GM12878 (cell line): Measurements from ENCODE around the gene HEXIM2. TPM values are rescaled to one million over a fixed set of nuclear protein-coding genes. Genes with fewer than 3 reads are reported as not detected.
A peak's percentile ranks its signal among the peaks of the same experiment; 100 is the strongest.

ENCODE experiments used
- ATAC-seq: fragments of 200-7000 bp; cut with Tn5 transposase; 3 replicates; pipeline ENCODE4 v1.9.1; 2020; ENCODE audit warnings: mild to moderate bottlenecking, moderate library complexity
- BruUV-seq: library from RNA; stranded (reverse); fragments of 400-500 nt; replicated peaks from 2 replicates; lab custom pipeline; 2021; lab: Mats Ljungman, UMichigan
- CTCF ChIA-PET: fragments of 300-600 bp; sonication (Branson Sonifier 250); formaldehyde crosslinking; extraction: SDS; loops from one replicate; lab custom pipeline; 2021; ENCODE audit warnings: inconsistent platforms; lab: Yijun Ruan, JAX
- POLR2A ChIA-PET: fragments of 350-600 bp; formaldehyde crosslinking; extraction: SDS; loops from one replicate; lab custom pipeline; 2021; ENCODE audit warnings: inconsistent platforms; lab: Charles Lee
- RAD21 ChIA-PET: fragments of 300-600 bp; sonication (Branson Sonifier 250); formaldehyde crosslinking; loops from one replicate; lab custom pipeline; 2023; ENCODE audit warnings: antibody characterized with exemption; ENCODE audit not compliant: unreplicated experiment; lab: Charles Lee
- SMC1A ChIA-PET: fragments of 300-600 bp; sonication (Branson Sonifier 250); formaldehyde crosslinking; loops from one replicate; lab custom pipeline; 2023; ENCODE audit not compliant: unreplicated experiment, uncharacterized antibody; lab: Charles Lee
- DNase-seq: peaks from one replicate; pipeline ENCODE4 v3.0.0-alpha.2; 2011; ENCODE audit warnings: low read depth, low spot score
- FAIRE-seq: peaks from 3 replicates; lab custom pipeline; 2011; peaks lifted over from hg19 to GRCh38; lab: Jason Lieb, UNC
- H2AFZ ChIP-seq: 2 replicates; pipeline ENCODE4 v1.6.0; 2011; ENCODE audit warnings: low read depth, low read length, control low read depth; ENCODE audit not compliant: control insufficient read depth
- H3K27ac ChIP-seq: 2 replicates; pipeline ENCODE4 v1.5.1; 2011; ENCODE audit warnings: control low read depth; ENCODE audit not compliant: control insufficient read depth, insufficient read depth
- H3K27me3 ChIP-seq, 2 experiments: replicated peaks in 1 of 2; 2 replicates each; pipeline versions ENCODE4 v1.6.0 to v1.6.1; 2011; ENCODE audit warnings: low read length in 1 of 2; ENCODE audit not compliant: control insufficient read depth in 2 of 2, insufficient read depth in 2 of 2
- H3K36me3 ChIP-seq, 2 experiments: 2 replicates each; pipeline ENCODE4 v1.5.1; 2011; ENCODE audit warnings: low read length in 1 of 2; ENCODE audit not compliant: control insufficient read depth in 2 of 2, insufficient read depth in 2 of 2
- H3K4me1 ChIP-seq: 2 replicates; pipeline ENCODE4 v1.6.1; 2011; ENCODE audit warnings: mild to moderate bottlenecking, low read length, moderate library complexity, mixed read lengths; ENCODE audit not compliant: control insufficient read depth, insufficient read depth
- H3K4me2 ChIP-seq: 2 replicates; pipeline ENCODE4 v1.6.0; 2011; ENCODE audit warnings: control low read depth; ENCODE audit not compliant: control insufficient read depth, insufficient read depth
- H3K4me3 ChIP-seq: fragments of 200-600 bp; sonication (generic); 2 replicates; pipeline ENCODE4 v1.5.1; 2016
- H3K79me2 ChIP-seq: 2 replicates; pipeline ENCODE4 v1.6.0; 2011; ENCODE audit warnings: low read length; ENCODE audit not compliant: control insufficient read depth, insufficient read depth
- H3K9ac ChIP-seq: 2 replicates; pipeline ENCODE4 v1.8.0; 2011; ENCODE audit warnings: low read length, control low read depth, mixed read lengths; ENCODE audit not compliant: control insufficient read depth, insufficient read depth
- H3K9me3 ChIP-seq: replicated peaks from 3 replicates; pipeline ENCODE4 v1.5.1; 2011; ENCODE audit warnings: mild to moderate bottlenecking, low read length; ENCODE audit not compliant: control insufficient read depth, insufficient read depth
- H4K20me1 ChIP-seq: 2 replicates; pipeline ENCODE4 v1.6.0; 2011; ENCODE audit not compliant: control insufficient read depth, insufficient read depth
- BCL3 ChIP-seq: IDR thresholded peaks from 2 replicates; pipeline ENCODE4 v1.6.1; 2011; ENCODE audit warnings: borderline replicate concordance, low read depth, mild to moderate bottlenecking, moderate library complexity, low read length; ENCODE audit not compliant: insufficient read depth, poor library complexity, severe bottlenecking
- CBFB ChIP-seq: IDR thresholded peaks from 2 replicates; pipeline ENCODE4 v1.6.1; 2016; ENCODE audit warnings: antibody characterized with exemption, low read depth
- CBX5 ChIP-seq: sonication (generic); IDR thresholded peaks from 2 replicates; pipeline ENCODE4 v1.6.1; 2016; ENCODE audit warnings: low read depth, moderate library complexity, mild to moderate bottlenecking, inconsistent platforms
- IRF5 ChIP-seq: fragments of 450-650 bp; IDR thresholded peaks from 2 replicates; pipeline ENCODE4 v1.6.1; 2017; ENCODE audit warnings: borderline replicate concordance
- MTA2 ChIP-seq: fragments of 450-650 bp; IDR thresholded peaks from 2 replicates; pipeline ENCODE4 v1.6.1; 2016; ENCODE audit warnings: low read depth, mild to moderate bottlenecking, moderate library complexity
- WGBS: methylation state at CpG from one replicate; pipeline ENCODE4 v1.1.6; 2016; ENCODE audit warnings: low lambda C conversion rate; ENCODE audit not compliant: insufficient replicate concordance, insufficient coverage; ENCODE audit errors: missing lambda C conversion rate; 5-methylcytosine and 5-hydroxymethylcytosine counted together
- in situ Hi-C: fragments of 300-500 bp; cut with MboI; formaldehyde crosslinking; loops from 9 replicates; pipeline ENCODE4 v1.14.3; 2018; ENCODE audit warnings: mixed read lengths
- intact Hi-C: fragments of 100-400 bp; cut with micrococcal nuclease; formaldehyde crosslinking; loops from one replicate; pipeline ENCODE4 v1.14.2; 2022; ENCODE audit not compliant: unreplicated experiment
- polyA plus RNA-seq, 11 experiments: library from polyadenylated mRNA; depleted of rRNA in 4 of 11; unstranded in 6 of 11; stranded (reverse) in 5 of 11; fragments of >200 nt; fragmentation: Nextera tagmentation in 4 of 11; fragmentation: Illumina TruSeq in 1 of 11; extraction: Ambion mirVana in 4 of 11; extraction: Trizol in 1 of 11; gene quantifications; 1 replicate in 1 of 11; 2 replicates in 10 of 11; pipeline versions ENCODE4 v1.2.1 to v1.2.3, GENCODE V29; 2011 to 2016; ENCODE audit warnings: inconsistent platforms in 2 of 11, missing spikeins in 2 of 11, low read depth in 1 of 11
- total RNA-seq, 4 experiments: library from RNA; depleted of rRNA in 3 of 4; stranded (reverse); fragments of >200 nt in 3 of 4; fragmentation: Illumina TruSeq in 1 of 4; extraction: Trizol in 1 of 4; gene quantifications; 2 replicates each; pipeline versions ENCODE4 v1.2.1 to v1.2.3, GENCODE V29; 2013 to 2021

Gene HEXIM2
- total and polyA plus RNA-seq, 10 of the 15 experiments (the other 5 are each of a cell fraction or from before 2014, with no cell fraction given), result 0.10 to 10.3 (median 6.4) TPM

DNA sequence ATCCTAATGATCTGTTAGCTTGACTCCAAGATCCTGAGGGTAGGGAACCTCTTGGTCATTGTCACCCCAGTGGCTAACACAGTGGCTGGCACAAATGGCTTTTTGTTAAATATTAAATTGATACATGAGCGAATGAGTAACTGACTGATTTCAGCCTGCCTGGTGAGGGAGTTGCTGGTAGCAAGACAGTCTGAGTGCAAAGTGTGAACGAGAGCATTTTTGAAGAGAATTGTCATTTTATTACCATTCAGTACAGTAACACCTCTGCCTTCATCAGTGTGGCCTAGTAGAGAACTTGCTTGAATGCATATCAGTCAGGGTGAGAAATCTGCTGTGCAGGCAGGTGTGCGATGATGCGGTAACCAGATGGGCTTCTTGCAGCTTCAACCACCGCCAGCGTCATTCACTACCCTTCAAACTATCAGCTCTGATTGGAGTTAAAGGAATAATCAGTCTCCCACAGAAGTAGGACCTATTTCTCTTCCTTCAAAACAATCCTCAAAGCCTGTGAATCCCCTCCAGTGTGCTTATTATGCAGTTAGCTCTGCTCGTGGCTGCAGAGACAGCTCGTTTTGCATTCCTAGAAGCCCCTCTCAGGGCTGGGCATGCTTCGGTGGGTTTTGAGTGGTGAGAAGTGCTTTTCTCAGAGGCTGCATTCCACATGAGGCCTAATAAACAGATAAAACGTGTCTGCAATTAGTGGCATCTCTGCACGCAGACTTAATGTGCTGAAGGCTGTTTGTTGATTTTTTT, 29.0 kb downstream of the HEXIM2 start:
- FAIRE-seq (no peak), DNase-seq (no peak), ATAC-seq (peak; percentile 50)
- no peaks in the 10 kb centered on the region for H3K79me2 ChIP-seq
- H3K4me1 ChIP-seq, result no peaks in the 10 kb centered on the region
- no peak overlapping the region for H3K4me3 ChIP-seq
- H2AFZ ChIP-seq, result no peak overlapping the region
- ChIA-PET SMC1A (interaction anchor here (1.4 to 1.5 kb wide), 2 partner anchors 39 to 42 kb away, joined by 3 to 5 read pairs; no protein-coding TSS in a partner anchor), POLR2A (interaction anchor here (1.4 kb wide), 1 partner anchor 40 kb away, joined by 5 read pairs; no protein-coding TSS in a partner anchor), RAD21 (no interaction called here), CTCF (interaction anchor here (0.5 to 12.8 kb wide), 6 partner anchors 10 to 270 kb away, joined by 3 to 291 read pairs (median 4); partner anchors contain the start of genes ACBD4 and PLCD3)
- no peak overlapping the region for H3K9ac ChIP-seq
- no TSS peak for BruUV-seq
- no peak overlapping the region for H3K27ac ChIP-seq
- H3K36me3 ChIP-seq, result no peaks in the 10 kb centered on the region
- no peaks in the 10 kb centered on the region for H4K20me1 ChIP-seq
- TF ChIP-seq MTA2 (no peak), IRF5 (no peak), BCL3 (no peak), CBX5 (no peak), CBFB (no peak)
- no peaks in the 10 kb centered on the region; the same call in 2 of the 3 replicates for H3K9me3 ChIP-seq
- intact Hi-C loops, result no loop called here
- 23% methylated on average over 11 of the region's 11 CpGs for WGBS
- H3K4me2 ChIP-seq, result no peak overlapping the region
- no peaks in the 10 kb centered on the region for H3K27me3 ChIP-seq
- in situ Hi-C loops, result no loop called here
